NCI-H1417 (cell line): Measurements from ENCODE around the gene SSC5D.

ENCODE experiments used
- DNase-seq, 3 experiments: peaks; one replicate each; lab custom pipeline; 2025; lab: John Stamatoyannopoulos, UW

Gene SSC5D

GRCh38 chr19:55554741-55555152, 66.5 kb downstream of the SSC5D start:
- peak in 1 of 3 experiments; percentile 22 for DNase-seq

GRCh38 chr19:55559684-55560083, 71.4 kb downstream of the SSC5D start:
- no peak for DNase-seq

- peak in 1 of 3 experiments; percentile 53 for DNase-seq
These were observed 75.0 kb downstream of the SSC5D start for GRCh38 chr19:55563261-55563690.

- no peak for DNase-seq
These were observed 78.6 kb downstream of the SSC5D start for GRCh38 chr19:55566823-55567222.

- DNase-seq, result no peak
These were observed 79.6 kb downstream of the SSC5D start for GRCh38 chr19:55567708-55568328.
